ENCODE data around the gene PEX5.
"Not testable (repeated sequence)": the region's sequence is repeated elsewhere in the genome, so short reads cannot be mapped to it uniquely, and the experiment has no call there.

Gene PEX5

GRCh38 chr12:7180685-7181084 lies 8.8 kb upstream of the PEX5 start:
- Mint-ChIP-seq H3K27ac (no peak overlapping the region), H3K36me3 (ENCODE audit: low read depth) (no peaks in the 10 kb centered on the region), H3K27me3 (peaks cover 35% of the 10 kb centered on the region), H3K9me3 (peaks cover 3% of the 10 kb centered on the region), H3K4me3 (no peak overlapping the region), H3K4me1 (ENCODE audit: low read depth) (no peaks in the 10 kb centered on the region)
- no peak for DNase-seq

GRCh38 chr12:7186058-7186457 lies 3.4 kb upstream of the PEX5 start:
- not testable (repeated sequence) for H3K9me3 Mint-ChIP-seq; H3K36me3 Mint-ChIP-seq (ENCODE audit: low read depth); H3K27ac Mint-ChIP-seq; H3K27me3 Mint-ChIP-seq; DNase-seq; H3K4me3 Mint-ChIP-seq
- H3K4me1 Mint-ChIP-seq (ENCODE audit: low read depth) = peaks cover 20% of the 10 kb centered on the region

- peaks cover 32% of the 10 kb centered on the region for H3K36me3 Mint-ChIP-seq (ENCODE audit: low read depth)
- peak overlapping the region; percentile 90 for H3K4me3 Mint-ChIP-seq
- DNase-seq = peak; percentile 79
Observed at GRCh38 chr12:7188562-7189397, 706 bp upstream of the PEX5 start.

GRCh38 chr12:7190268-7191055 lies 976 bp downstream of the PEX5 start:
- peaks cover 54% of the 10 kb centered on the region for H3K4me1 Mint-ChIP-seq (ENCODE audit: low read depth)
- peak overlapping the region; percentile 90 for H3K4me3 Mint-ChIP-seq
- peaks cover 48% of the 10 kb centered on the region for H3K36me3 Mint-ChIP-seq (ENCODE audit: low read depth)
- no peaks in the 10 kb centered on the region for H3K27me3 Mint-ChIP-seq
- peak overlapping the region; percentile 98 for H3K27ac Mint-ChIP-seq
- no peaks in the 10 kb centered on the region for H3K9me3 Mint-ChIP-seq
- DNase-seq = peak; percentile 56

More at GRCh38 chr12:7188562-7189397, 706 bp upstream of the PEX5 start:
- H3K9me3 Mint-ChIP-seq = no peaks in the 10 kb centered on the region
- H3K4me1 Mint-ChIP-seq (ENCODE audit: low read depth) = peaks cover 42% of the 10 kb centered on the region
- peak overlapping the region; percentile 98 for H3K27ac Mint-ChIP-seq
- H3K27me3 Mint-ChIP-seq = no peaks in the 10 kb centered on the region

GRCh38 chr12:7193674-7194073 lies 4.2 kb downstream of the PEX5 start:
- Mint-ChIP-seq H3K27ac (peak overlapping the region; percentile 45), H3K4me3 (no peak overlapping the region), H3K4me1 (ENCODE audit: low read depth) (peaks cover 47% of the 10 kb centered on the region), H3K27me3 (no peaks in the 10 kb centered on the region), H3K9me3 (no peaks in the 10 kb centered on the region), H3K36me3 (ENCODE audit: low read depth) (peaks cover 63% of the 10 kb centered on the region)
- no peak for DNase-seq

GRCh38 chr12:7197841-7198240 lies 8.4 kb downstream of the PEX5 start:
- no peak overlapping the region for H3K4me3 Mint-ChIP-seq
- H3K36me3 Mint-ChIP-seq (ENCODE audit: low read depth) = peaks cover 71% of the 10 kb centered on the region
- H3K27me3 Mint-ChIP-seq = no peaks in the 10 kb centered on the region
- no peak overlapping the region for H3K27ac Mint-ChIP-seq
- peaks cover 18% of the 10 kb centered on the region for H3K4me1 Mint-ChIP-seq (ENCODE audit: low read depth)
- DNase-seq = no peak
- H3K9me3 Mint-ChIP-seq = no peaks in the 10 kb centered on the region

- DNase-seq = no peak
- Mint-ChIP-seq H3K27ac (no peak overlapping the region), H3K4me3 (no peak overlapping the region), H3K27me3 (no peaks in the 10 kb centered on the region), H3K9me3 (no peaks in the 10 kb centered on the region), H3K36me3 (ENCODE audit: low read depth) (peaks cover 86% of the 10 kb centered on the region), H3K4me1 (ENCODE audit: low read depth) (no peaks in the 10 kb centered on the region)
Observed at GRCh38 chr12:7203109-7203508, 13.6 kb downstream of the PEX5 start.

GRCh38 chr12:7205091-7205490 lies 15.6 kb downstream of the PEX5 start:
- Mint-ChIP-seq H3K9me3 (no peaks in the 10 kb centered on the region), H3K27me3 (no peaks in the 10 kb centered on the region), H3K36me3 (ENCODE audit: low read depth) (peaks cover 94% of the 10 kb centered on the region), H3K4me3 (no peak overlapping the region), H3K4me1 (ENCODE audit: low read depth) (no peaks in the 10 kb centered on the region), H3K27ac (no peak overlapping the region)
- DNase-seq = no peak

- peaks cover 9% of the 10 kb centered on the region for H3K9me3 Mint-ChIP-seq
- no peak overlapping the region for H3K27ac Mint-ChIP-seq
- no peaks in the 10 kb centered on the region for H3K27me3 Mint-ChIP-seq
- no peak for DNase-seq
- no peaks in the 10 kb centered on the region for H3K4me1 Mint-ChIP-seq (ENCODE audit: low read depth)
- no peak overlapping the region for H3K4me3 Mint-ChIP-seq
- peaks cover 98% of the 10 kb centered on the region for H3K36me3 Mint-ChIP-seq (ENCODE audit: low read depth)
Observed at GRCh38 chr12:7206691-7207090, 17.2 kb downstream of the PEX5 start.

GRCh38 chr12:7207866-7208625 lies 18.6 kb downstream of the PEX5 start:
- no peak for DNase-seq
- Mint-ChIP-seq H3K27me3 (no peaks in the 10 kb centered on the region), H3K4me3 (no peak overlapping the region), H3K4me1 (ENCODE audit: low read depth) (no peaks in the 10 kb centered on the region), H3K27ac (no peak overlapping the region), H3K36me3 (ENCODE audit: low read depth) (peaks cover 97% of the 10 kb centered on the region), H3K9me3 (peaks cover 15% of the 10 kb centered on the region)

- Mint-ChIP-seq H3K4me3 (no peak overlapping the region), H3K27ac (no peak overlapping the region), H3K36me3 (ENCODE audit: low read depth) (peaks cover 84% of the 10 kb centered on the region), H3K9me3 (peaks cover 15% of the 10 kb centered on the region), H3K27me3 (no peaks in the 10 kb centered on the region), H3K4me1 (ENCODE audit: low read depth) (no peaks in the 10 kb centered on the region)
- DNase-seq = no peak
Observed at GRCh38 chr12:7209958-7210357, 20.5 kb downstream of the PEX5 start.

GRCh38 chr12:7210642-7211151 lies 21.2 kb downstream of the PEX5 start:
- Mint-ChIP-seq H3K4me3 (no peak overlapping the region), H3K27ac (no peak overlapping the region), H3K27me3 (no peaks in the 10 kb centered on the region), H3K4me1 (ENCODE audit: low read depth) (no peaks in the 10 kb centered on the region), H3K36me3 (ENCODE audit: low read depth) (peaks cover 76% of the 10 kb centered on the region), H3K9me3 (peaks cover 15% of the 10 kb centered on the region)
- DNase-seq = no peak

GRCh38 chr12:7212678-7213077 lies 23.2 kb downstream of the PEX5 start:
- no peaks in the 10 kb centered on the region for H3K27me3 Mint-ChIP-seq
- no peaks in the 10 kb centered on the region for H3K4me1 Mint-ChIP-seq (ENCODE audit: low read depth)
- H3K27ac Mint-ChIP-seq = no peak overlapping the region
- H3K4me3 Mint-ChIP-seq = no peak overlapping the region
- DNase-seq = no peak
- peaks cover 57% of the 10 kb centered on the region for H3K36me3 Mint-ChIP-seq (ENCODE audit: low read depth)
- H3K9me3 Mint-ChIP-seq = peaks cover 15% of the 10 kb centered on the region

GRCh38 chr12:7213745-7214144 lies 24.3 kb downstream of the PEX5 start:
- H3K36me3 Mint-ChIP-seq (ENCODE audit: low read depth) = peaks cover 46% of the 10 kb centered on the region

More at GRCh38 chr12:7213745-7214144, 24.3 kb downstream of the PEX5 start:
- not testable (repeated sequence) for H3K27ac Mint-ChIP-seq; DNase-seq; H3K4me1 Mint-ChIP-seq (ENCODE audit: low read depth); H3K27me3 Mint-ChIP-seq; H3K4me3 Mint-ChIP-seq
- H3K9me3 Mint-ChIP-seq = peaks cover 15% of the 10 kb centered on the region
